Hepatocyte (in vitro differentiated cells): ENCODE results near the gene ZSCAN5B. TPM values are rescaled to one million over a fixed set of nuclear protein-coding genes. Genes with fewer than 3 reads are reported as not detected.

Experiments
- DNase-seq: peaks from one replicate; pipeline ENCODE4 v3.0.0-alpha.2; 2016; ENCODE audit warnings: low spot score
- H2AFZ ChIP-seq: fragments of 200-600 bp; sonication (generic); 2 replicates; pipeline ENCODE4 v1.6.0; 2016; ENCODE audit warnings: antibody characterized with exemption, mild to moderate bottlenecking
- H3K27ac ChIP-seq: fragments of 200-600 bp; sonication (generic); 2 replicates; pipeline ENCODE4 v1.5.1; 2016; ENCODE audit warnings: mild to moderate bottlenecking
- H3K27me3 ChIP-seq: fragments of 200-600 bp; sonication (generic); 2 replicates; pipeline ENCODE4 v1.6.1; 2016
- H3K36me3 ChIP-seq: fragments of 200-600 bp; sonication (generic); replicated peaks from 2 replicates; pipeline ENCODE4 v1.5.1; 2016; ENCODE audit warnings: low read depth; ENCODE audit not compliant: insufficient read depth
- H3K4me1 ChIP-seq: fragments of 200-600 bp; sonication (generic); 2 replicates; pipeline ENCODE4 v1.5.1; 2016; ENCODE audit warnings: mild to moderate bottlenecking, moderate library complexity; ENCODE audit not compliant: insufficient read depth
- H3K4me2 ChIP-seq: fragments of 200-600 bp; sonication (generic); 2 replicates; pipeline ENCODE4 v1.6.0; 2016
- H3K4me3 ChIP-seq: fragments of 200-600 bp; sonication (generic); 2 replicates; pipeline ENCODE4 v1.5.1; 2016; ENCODE audit warnings: mild to moderate bottlenecking
- H3K79me2 ChIP-seq: fragments of 200-600 bp; sonication (generic); 2 replicates; pipeline ENCODE4 v1.6.0; 2017; ENCODE audit warnings: mild to moderate bottlenecking
- H3K9me2 ChIP-seq: fragments of 200-600 bp; sonication (generic); replicated peaks from 2 replicates; pipeline ENCODE4 v1.6.0; 2017; ENCODE audit warnings: mild to moderate bottlenecking; ENCODE audit not compliant: insufficient read depth
- H3K9me3 ChIP-seq: fragments of 200-600 bp; sonication (generic); 2 replicates; pipeline ENCODE4 v1.5.1; 2016; ENCODE audit warnings: low read depth, mild to moderate bottlenecking
- H4K20me1 ChIP-seq: fragments of 200-600 bp; sonication (generic); 2 replicates; pipeline ENCODE4 v1.6.0; 2016; ENCODE audit warnings: mild to moderate bottlenecking; ENCODE audit not compliant: insufficient read depth, poor library complexity, severe bottlenecking
- EZH2 ChIP-seq: fragments of 200-600 bp; sonication (generic); IDR thresholded peaks from 2 replicates; pipeline ENCODE4 v1.6.1; 2016; ENCODE audit warnings: antibody characterized with exemption, mild to moderate bottlenecking, borderline replicate concordance
- EZH2phosphoT487 ChIP-seq: fragments of 200-600 bp; sonication (generic); IDR thresholded peaks from one replicate; pipeline ENCODE4 v1.6.1; 2018; ENCODE audit warnings: antibody characterized with exemption, mild to moderate bottlenecking, low read depth, moderate library complexity; ENCODE audit not compliant: unreplicated experiment, severe bottlenecking
- WGBS: methylation state at CpG from one replicate; pipeline ENCODE4 v1.1.6; 2016; ENCODE audit warnings: low lambda C conversion rate; ENCODE audit errors: missing lambda C conversion rate; 5-methylcytosine and 5-hydroxymethylcytosine counted together
- polyA plus RNA-seq: library from polyadenylated mRNA; unstranded; fragments of >200 nt; fragmentation: Nextera tagmentation; extraction: Ambion mirVana; gene quantifications from 2 replicates; pipeline ENCODE4 v1.2.1, GENCODE V29; 2016
- total RNA-seq: library from RNA; depleted of rRNA; stranded (reverse); fragments of >200 nt; gene quantifications from 2 replicates; pipeline ENCODE4 v1.2.3, GENCODE V29; 2014
- TF ChIP-seq, protein P1 (sequence below): fragments of 200-600 bp; sonication (generic); IDR thresholded peaks from 2 replicates; pipeline ENCODE4 v1.5.1; 2016; ENCODE audit warnings: antibody characterized with exemption, mild to moderate bottlenecking; ENCODE audit not compliant: poor library complexity

ZSCAN5B gene
- total and polyA plus RNA-seq, 2 experiments from 2014 or later = not detected

DNA sequence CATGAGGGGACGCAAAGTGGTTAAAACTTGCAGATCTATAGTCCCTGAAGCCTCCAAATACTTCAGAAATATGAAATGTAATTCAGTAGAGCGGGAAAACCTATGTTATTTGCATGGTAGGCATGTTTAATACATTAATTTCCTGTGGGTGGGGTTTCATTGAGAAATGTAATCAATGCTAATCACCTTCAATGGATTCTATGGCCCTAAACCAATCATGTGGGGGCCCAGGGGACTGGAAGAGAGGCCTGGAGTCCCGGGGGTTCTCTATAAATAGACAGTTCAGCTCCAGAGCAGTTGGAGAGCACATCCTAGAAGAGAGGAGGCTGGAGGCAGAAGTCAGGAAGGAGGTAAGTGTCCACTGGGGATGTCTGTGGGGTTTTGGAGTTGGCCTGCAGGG lies 4.4 kb upstream of the ZSCAN5B start, which contains the start of gene ZSCAN5C:
TSS of gene ZSCAN5C (plus strand) at position 301 of the 400 bp plus-strand sequence. CDS start 3,641 bp downstream, outside the sequence.
- 77% methylated on average over 3 of the region's 3 CpGs for WGBS
- no peaks in the 10 kb centered on the region for H3K4me1 ChIP-seq
- no peaks in the 10 kb centered on the region for H3K9me3 ChIP-seq

DNA sequence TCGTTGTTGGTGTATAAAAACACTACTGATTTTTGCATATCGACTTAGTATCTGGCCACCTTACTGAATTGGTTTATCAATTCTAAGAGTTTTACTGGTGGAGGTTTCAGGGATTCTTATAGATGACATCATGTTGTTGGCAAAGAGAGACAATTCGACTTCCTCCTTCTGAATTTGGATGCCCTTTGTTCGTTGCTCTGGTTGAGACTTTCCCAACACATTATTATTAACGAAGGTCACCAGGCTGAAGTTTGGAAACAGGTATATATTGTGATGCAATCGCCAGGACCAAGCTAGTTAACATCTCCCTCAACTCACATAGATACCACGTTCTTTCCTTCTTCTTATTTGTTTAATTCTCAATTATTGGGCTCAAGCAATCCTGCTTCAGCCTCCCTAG lies 2.1 kb upstream of the ZSCAN5B start:
- Histone ChIP-seq H3K36me3 (no peaks in the 10 kb centered on the region), H3K9me3 (no peaks in the 10 kb centered on the region), H3K9me2 (no peaks in the 10 kb centered on the region), H2AFZ (no peak overlapping the region), H3K27ac (no peak overlapping the region), H3K79me2 (no peaks in the 10 kb centered on the region), H4K20me1 (no peaks in the 10 kb centered on the region), H3K4me3 (no peak overlapping the region), H3K4me1 (no peaks in the 10 kb centered on the region), H3K27me3 (no peaks in the 10 kb centered on the region), H3K4me2 (no peak overlapping the region)
- DNase-seq = no peak
- 69% methylated on average over 7 of the region's 7 CpGs for WGBS
- no peak for TF ChIP-seq EZH2phosphoT487
- no peak for TF ChIP-seq EZH2
- TF ChIP-seq, protein P1, sequence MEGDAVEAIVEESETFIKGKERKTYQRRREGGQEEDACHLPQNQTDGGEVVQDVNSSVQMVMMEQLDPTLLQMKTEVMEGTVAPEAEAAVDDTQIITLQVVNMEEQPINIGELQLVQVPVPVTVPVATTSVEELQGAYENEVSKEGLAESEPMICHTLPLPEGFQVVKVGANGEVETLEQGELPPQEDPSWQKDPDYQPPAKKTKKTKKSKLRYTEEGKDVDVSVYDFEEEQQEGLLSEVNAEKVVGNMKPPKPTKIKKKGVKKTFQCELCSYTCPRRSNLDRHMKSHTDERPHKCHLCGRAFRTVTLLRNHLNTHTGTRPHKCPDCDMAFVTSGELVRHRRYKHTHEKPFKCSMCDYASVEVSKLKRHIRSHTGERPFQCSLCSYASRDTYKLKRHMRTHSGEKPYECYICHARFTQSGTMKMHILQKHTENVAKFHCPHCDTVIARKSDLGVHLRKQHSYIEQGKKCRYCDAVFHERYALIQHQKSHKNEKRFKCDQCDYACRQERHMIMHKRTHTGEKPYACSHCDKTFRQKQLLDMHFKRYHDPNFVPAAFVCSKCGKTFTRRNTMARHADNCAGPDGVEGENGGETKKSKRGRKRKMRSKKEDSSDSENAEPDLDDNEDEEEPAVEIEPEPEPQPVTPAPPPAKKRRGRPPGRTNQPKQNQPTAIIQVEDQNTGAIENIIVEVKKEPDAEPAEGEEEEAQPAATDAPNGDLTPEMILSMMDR = no peak

More for the DNA sequence above, 4.4 kb upstream of the ZSCAN5B start, which contains the start of gene ZSCAN5C:
- H4K20me1 ChIP-seq = no peaks in the 10 kb centered on the region
- no peaks in the 10 kb centered on the region for H3K79me2 ChIP-seq
- H3K36me3 ChIP-seq = no peaks in the 10 kb centered on the region
- no peak within 1 kb of the TSS for H3K4me2 ChIP-seq
- TF ChIP-seq EZH2 (no peak), EZH2phosphoT487 (no peak)
- TF ChIP-seq, protein P1 = no peak
- DNase-seq = no peak
- H3K4me3 ChIP-seq = no peak within 1 kb of the TSS
- no peak within 1 kb of the TSS for H2AFZ ChIP-seq
- H3K27ac ChIP-seq = no peak within 1 kb of the TSS
- H3K9me2 ChIP-seq = no peaks in the 10 kb centered on the region
- H3K27me3 ChIP-seq = no peaks in the 10 kb centered on the region

DNA sequence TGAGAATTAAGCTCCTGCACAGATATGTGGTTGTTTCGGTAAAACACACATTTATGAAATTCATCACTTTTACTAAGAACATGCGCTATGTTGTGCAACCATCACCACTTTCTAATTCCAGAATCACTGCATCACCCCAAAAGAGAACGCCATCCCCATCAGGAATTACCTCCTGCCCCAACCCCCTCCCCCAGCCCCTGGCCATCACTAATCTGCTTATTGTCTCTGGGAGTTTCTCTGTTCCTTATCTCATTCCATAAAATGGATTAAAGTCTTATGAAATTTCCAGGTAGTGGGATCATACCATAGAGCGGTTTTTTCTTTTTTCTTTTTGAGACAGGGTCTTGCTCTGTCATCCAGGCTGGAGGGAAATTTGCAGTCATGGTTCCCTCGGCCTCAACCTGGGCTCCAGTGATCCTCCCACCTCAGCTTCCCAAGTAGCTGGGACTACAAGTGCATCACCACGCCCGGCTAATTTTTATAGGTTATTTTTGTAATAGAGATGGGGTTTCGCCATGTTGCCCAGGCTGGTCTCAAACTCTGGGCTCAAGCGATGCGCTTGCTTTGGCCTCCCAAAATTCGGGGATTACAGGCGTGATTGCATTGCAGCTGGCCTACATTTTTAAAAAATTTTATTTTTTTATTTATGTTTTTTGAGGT lies 3.5 kb downstream of the ZSCAN5B start:
- TF ChIP-seq EZH2phosphoT487 (no peak), EZH2 (no peak)
- TF ChIP-seq, protein P1 = no peak
- 88% methylated on average over 12 of the region's 12 CpGs for WGBS

More for the DNA sequence above, 3.5 kb downstream of the ZSCAN5B start:
- no peak overlapping the region for H3K4me3 ChIP-seq
- H3K79me2 ChIP-seq = no peaks in the 10 kb centered on the region
- no peak overlapping the region for H3K27ac ChIP-seq
- no peak overlapping the region for H2AFZ ChIP-seq
- H3K4me2 ChIP-seq = no peak overlapping the region
- no peaks in the 10 kb centered on the region for H3K27me3 ChIP-seq
- H3K36me3 ChIP-seq = no peaks in the 10 kb centered on the region
- H3K9me3 ChIP-seq = no peaks in the 10 kb centered on the region
- H3K9me2 ChIP-seq = no peaks in the 10 kb centered on the region
- no peaks in the 10 kb centered on the region for H3K4me1 ChIP-seq
- no peak for DNase-seq
- H4K20me1 ChIP-seq = no peaks in the 10 kb centered on the region
